ENCODE results near the gene RPL13.

RPL13 gene
- total RNA-seq = 2,566 to 2,719 reads per million in 2 donors

- DNase-seq = peak; percentile 86
Measured at GRCh38 chr16:89560378-89561141, at the start of gene RPL13. TSS of gene RPL13 (plus strand) at chr16:89560682. CDS start at chr16:89560960, 278 bp downstream.

GRCh38 chr16:89511374-89511773 is 49.1 kb upstream of the RPL13 start:
- no peak for DNase-seq

- DNase-seq = no peak
Measured at GRCh38 chr16:89512453-89512852, 48.0 kb upstream of the RPL13 start.

- no peak for DNase-seq
Measured at GRCh38 chr16:89517128-89517527, 43.4 kb upstream of the RPL13 start.

GRCh38 chr16:89519881-89520280 is 40.6 kb upstream of the RPL13 start:
- DNase-seq = no peak

- no peak for DNase-seq
Measured at GRCh38 chr16:89522287-89522686, 38.2 kb upstream of the RPL13 start.

- no peak for DNase-seq
Measured at GRCh38 chr16:89523680-89524344, 36.7 kb upstream of the RPL13 start.

- DNase-seq = no peak
Measured at GRCh38 chr16:89525146-89525913, 35.2 kb upstream of the RPL13 start.

GRCh38 chr16:89529097-89529496 is 31.4 kb upstream of the RPL13 start:
- no peak for DNase-seq

GRCh38 chr16:89530401-89531381 is 29.8 kb upstream of the RPL13 start:
- no peak for DNase-seq

GRCh38 chr16:89531821-89532526 is 28.5 kb upstream of the RPL13 start:
- no peak for DNase-seq

- DNase-seq = no peak
Measured at GRCh38 chr16:89534252-89534756, 26.2 kb upstream of the RPL13 start.

GRCh38 chr16:89536371-89536770 is 24.1 kb upstream of the RPL13 start:
- DNase-seq = no peak

GRCh38 chr16:89536886-89537548 is 23.5 kb upstream of the RPL13 start:
- DNase-seq = no peak

GRCh38 chr16:89537549-89537925 is 22.9 kb upstream of the RPL13 start:
- DNase-seq = no peak

- DNase-seq = no peak
Measured at GRCh38 chr16:89538286-89538685, 22.2 kb upstream of the RPL13 start.

- no peak for DNase-seq
Measured at GRCh38 chr16:89540557-89540956, 19.9 kb upstream of the RPL13 start.

GRCh38 chr16:89541792-89542191 is 18.7 kb upstream of the RPL13 start:
- DNase-seq = no peak

GRCh38 chr16:89544113-89544512 is 16.4 kb upstream of the RPL13 start:
- DNase-seq = no peak

GRCh38 chr16:89544713-89545043 is 15.8 kb upstream of the RPL13 start:
- DNase-seq = no peak
